Testis (tissue), 3 donors: ENCODE data around the gene KCTD17. TPM values are rescaled to one million over a fixed set of nuclear protein-coding genes. Genes with fewer than 3 reads are reported as not detected.

ENCODE experiments used
- DNase-seq: peaks from one replicate; pipeline ENCODE4 v3.0.0-alpha.2; 2019
- H3K27ac ChIP-seq, 2 donors: fragments of 200-600 bp; sonication (generic); one replicate each; pipeline ENCODE4 v1.5.1; 2019
- H3K27me3 ChIP-seq: fragments of 200-600 bp; sonication (generic); one replicate; pipeline ENCODE4 v1.5.1; 2019
- H3K36me3 ChIP-seq: fragments of 200-600 bp; sonication (generic); one replicate; pipeline ENCODE4 v1.5.1; 2017; ENCODE audit warnings: low read depth; ENCODE audit errors: missing control alignments
- H3K4me1 ChIP-seq: fragments of 200-600 bp; sonication (generic); one replicate; pipeline ENCODE4 v1.5.1; 2019
- H3K4me3 ChIP-seq, 2 donors: fragments of 200-600 bp; sonication (generic); one replicate each; pipeline ENCODE4 v1.5.1; 2017 to 2019
- H3K9me3 ChIP-seq: fragments of 200-600 bp; sonication (generic); one replicate; pipeline ENCODE4 v1.5.1; 2017
- POLR2A ChIP-seq: fragments of 450-650 bp; IDR thresholded peaks from one replicate; pipeline ENCODE4 v1.6.1; 2017; ENCODE audit warnings: antibody characterized with exemption, mild to moderate bottlenecking, moderate library complexity
- WGBS, 2 donors: methylation state at CpG; one replicate each; pipeline ENCODE4 v1.1.5; 2018; 5-methylcytosine and 5-hydroxymethylcytosine counted together
- intact Hi-C: fragments of 100-400 bp; cut with DNase I; formaldehyde crosslinking; loops from one replicate; pipeline ENCODE4 v1.15.1; 2023; ENCODE audit warnings: low total_unique reads
- polyA plus RNA-seq: library from polyadenylated mRNA; stranded (reverse); fragments of 350-450 nt; fragmentation: Illumina TruSeq; extraction: RNeasy Lipid Tissue Mini Kit (QIAGEN cat#74804); gene quantifications from one replicate; pipeline ENCODE4 v1.2.3, GENCODE V29; 2014; ENCODE audit warnings: low read depth, low replicate concordance; ENCODE audit not compliant: insufficient read depth
- total RNA-seq, 2 donors: library from RNA; depleted of rRNA; stranded (reverse); fragments of >200 nt; gene quantifications; one replicate each; pipeline ENCODE4 v1.2.3, GENCODE V29; 2016
- TF ChIP-seq, protein P1 (sequence below), 3 experiments: fragments of 450-650 bp in 2 of 3; fragments of 200-600 bp in 1 of 3; sonication (generic) in 1 of 3; IDR thresholded peaks; one replicate each; pipeline ENCODE4 v1.5.1; 2016 to 2019; ENCODE audit warnings: antibody characterized with exemption in 3 of 3, mild to moderate bottlenecking in 2 of 3, moderate library complexity in 1 of 3

Gene KCTD17
- total and polyA plus RNA-seq, 3 donors from 2014 or later: 39.1 to 99.1 (median 57.0) TPM

DNA sequence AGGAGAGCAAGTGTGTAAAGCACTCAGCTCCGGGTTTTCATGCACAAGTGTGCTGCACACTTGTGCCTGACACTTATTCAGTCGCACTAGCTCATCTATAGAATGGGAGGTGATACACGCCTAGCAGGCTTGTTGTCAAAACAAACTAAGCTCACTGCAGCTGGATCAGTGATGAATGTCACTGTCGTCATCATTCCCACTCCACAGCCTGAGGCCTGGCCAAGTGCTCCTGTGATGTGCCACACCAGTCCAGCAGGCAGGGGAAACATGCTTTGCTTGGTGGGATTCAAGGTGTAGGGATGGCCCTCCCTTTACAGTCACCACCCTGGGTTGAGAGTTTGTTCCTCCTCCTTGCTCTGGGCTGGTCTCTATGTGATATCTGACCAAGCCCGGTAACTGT lies 25.2 kb upstream of the KCTD17 start:
- no peaks in the 10 kb centered on the region for H3K9me3 ChIP-seq
- intact Hi-C loops: no loop called here
- H3K27ac ChIP-seq: no peak overlapping the region
- DNase-seq: no peak
- WGBS, 2 donors: 83 to 95% methylated on average over 5 of the region's 5 CpGs
- H3K4me1 ChIP-seq: peaks cover 6% of the 10 kb centered on the region
- no peak for TF ChIP-seq POLR2A
- TF ChIP-seq, protein P1, sequence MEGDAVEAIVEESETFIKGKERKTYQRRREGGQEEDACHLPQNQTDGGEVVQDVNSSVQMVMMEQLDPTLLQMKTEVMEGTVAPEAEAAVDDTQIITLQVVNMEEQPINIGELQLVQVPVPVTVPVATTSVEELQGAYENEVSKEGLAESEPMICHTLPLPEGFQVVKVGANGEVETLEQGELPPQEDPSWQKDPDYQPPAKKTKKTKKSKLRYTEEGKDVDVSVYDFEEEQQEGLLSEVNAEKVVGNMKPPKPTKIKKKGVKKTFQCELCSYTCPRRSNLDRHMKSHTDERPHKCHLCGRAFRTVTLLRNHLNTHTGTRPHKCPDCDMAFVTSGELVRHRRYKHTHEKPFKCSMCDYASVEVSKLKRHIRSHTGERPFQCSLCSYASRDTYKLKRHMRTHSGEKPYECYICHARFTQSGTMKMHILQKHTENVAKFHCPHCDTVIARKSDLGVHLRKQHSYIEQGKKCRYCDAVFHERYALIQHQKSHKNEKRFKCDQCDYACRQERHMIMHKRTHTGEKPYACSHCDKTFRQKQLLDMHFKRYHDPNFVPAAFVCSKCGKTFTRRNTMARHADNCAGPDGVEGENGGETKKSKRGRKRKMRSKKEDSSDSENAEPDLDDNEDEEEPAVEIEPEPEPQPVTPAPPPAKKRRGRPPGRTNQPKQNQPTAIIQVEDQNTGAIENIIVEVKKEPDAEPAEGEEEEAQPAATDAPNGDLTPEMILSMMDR (IDR thresholded peaks at IDR 0.05): no peak
- no peak overlapping the region for H3K4me3 ChIP-seq
- H3K36me3 ChIP-seq: no peaks in the 10 kb centered on the region
- no peaks in the 10 kb centered on the region for H3K27me3 ChIP-seq

GRCh38 chr22:37027556-37027955 lies 24.0 kb upstream of the KCTD17 start:
- no peaks in the 10 kb centered on the region for H3K9me3 ChIP-seq
- no peaks in the 10 kb centered on the region for H3K36me3 ChIP-seq
- H3K27me3 ChIP-seq: no peaks in the 10 kb centered on the region
- no peak for DNase-seq
- intact Hi-C loops: no loop called here
- peaks cover 6% of the 10 kb centered on the region for H3K4me1 ChIP-seq
- 90 to 93% methylated on average over 7 of the region's 7 CpGs for WGBS, 2 donors
- no peak overlapping the region for H3K27ac ChIP-seq
- H3K4me3 ChIP-seq: no peak overlapping the region
- TF ChIP-seq, protein P1 (IDR thresholded peaks at IDR 0.05): no peak
- TF ChIP-seq POLR2A: no peak

- TF ChIP-seq, protein P1 (IDR thresholded peaks at IDR 0.05): no peak
- TF ChIP-seq POLR2A: no peak
- H3K36me3 ChIP-seq: no peaks in the 10 kb centered on the region
- H3K27me3 ChIP-seq: no peaks in the 10 kb centered on the region
- peaks cover 6% of the 10 kb centered on the region for H3K4me1 ChIP-seq
- H3K27ac ChIP-seq: no peak overlapping the region
- DNase-seq: no peak
- WGBS, 2 donors: 90 to 91% methylated on average over 21 to 22 of the region's 22 CpGs
- H3K9me3 ChIP-seq: no peaks in the 10 kb centered on the region
- intact Hi-C loops: no loop called here
- H3K4me3 ChIP-seq: no peak overlapping the region
Observed at GRCh38 chr22:37028692-37029674, 22.6 kb upstream of the KCTD17 start.

GRCh38 chr22:37030560-37031281 lies 20.8 kb upstream of the KCTD17 start:
- H3K27ac ChIP-seq: no peak overlapping the region
- no peak overlapping the region for H3K4me3 ChIP-seq
- DNase-seq: no peak
- no peaks in the 10 kb centered on the region for H3K27me3 ChIP-seq
- no peaks in the 10 kb centered on the region for H3K4me1 ChIP-seq
- intact Hi-C loops: no loop called here
- no peaks in the 10 kb centered on the region for H3K9me3 ChIP-seq
- no peak for TF ChIP-seq POLR2A
- TF ChIP-seq, protein P1 (IDR thresholded peaks at IDR 0.05): no peak
- H3K36me3 ChIP-seq: no peaks in the 10 kb centered on the region
- 75 to 78% methylated on average over 9 to 14 of the region's 14 CpGs for WGBS, 2 donors
